ENCODE results near the gene SPATA33.

Gene SPATA33

GRCh38 chr16:89716493-89716892, 58.9 kb downstream of the SPATA33 start:
- Mint-ChIP-seq H3K27me3 (ENCODE audit: low read depth) (no peaks in the 10 kb centered on the region), H3K4me1 (ENCODE audit: low read depth) (peaks cover 14% of the 10 kb centered on the region), H3K4me3 (no peak overlapping the region), H3K9me3 (no peaks in the 10 kb centered on the region), H3K36me3 (ENCODE audit: low read depth) (peaks cover 1% of the 10 kb centered on the region), H3K27ac (no peak overlapping the region)

DNA sequence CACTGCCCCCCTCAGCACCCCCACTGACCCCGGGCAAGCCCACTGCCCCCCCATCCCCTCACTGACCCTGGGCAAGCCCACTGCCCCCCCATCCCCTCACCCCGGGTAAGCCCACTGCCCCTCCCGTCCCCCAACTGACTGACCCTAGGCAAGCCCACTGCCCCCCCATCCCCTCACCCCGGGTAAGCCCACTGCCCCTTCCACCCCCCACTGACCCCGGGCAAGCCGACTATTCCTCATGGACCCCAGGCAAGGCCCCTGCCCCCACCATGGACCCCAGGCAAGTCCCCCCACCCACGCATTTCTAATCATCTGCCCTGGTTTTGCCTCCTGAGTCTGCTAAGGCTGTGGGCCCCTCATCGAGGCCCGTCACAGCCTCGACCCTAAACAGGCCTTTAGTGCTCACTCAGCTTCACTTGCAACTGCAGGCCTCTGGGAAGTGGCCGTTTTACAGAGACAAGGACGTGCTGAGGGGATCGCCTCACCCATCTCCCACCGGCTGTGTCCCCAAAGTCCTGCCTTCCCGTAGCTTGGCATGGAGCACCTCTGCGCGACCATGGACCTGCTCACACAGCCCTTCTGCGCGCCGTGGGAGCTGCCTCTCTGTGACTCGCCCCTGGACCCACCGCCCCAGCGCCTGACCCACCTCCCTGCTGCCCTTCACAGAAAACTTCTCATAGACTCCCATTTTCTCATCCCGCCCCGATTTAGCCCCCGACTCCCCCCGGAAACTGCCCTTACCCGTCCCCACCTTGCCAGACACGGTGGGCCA, 59.5 kb downstream of the SPATA33 start:
- Mint-ChIP-seq H3K27ac (no peak overlapping the region), H3K27me3 (ENCODE audit: low read depth) (no peaks in the 10 kb centered on the region), H3K36me3 (ENCODE audit: low read depth) (peaks cover 1% of the 10 kb centered on the region), H3K4me3 (no peak overlapping the region), H3K4me1 (ENCODE audit: low read depth) (peaks cover 14% of the 10 kb centered on the region), H3K9me3 (no peaks in the 10 kb centered on the region)

DNA sequence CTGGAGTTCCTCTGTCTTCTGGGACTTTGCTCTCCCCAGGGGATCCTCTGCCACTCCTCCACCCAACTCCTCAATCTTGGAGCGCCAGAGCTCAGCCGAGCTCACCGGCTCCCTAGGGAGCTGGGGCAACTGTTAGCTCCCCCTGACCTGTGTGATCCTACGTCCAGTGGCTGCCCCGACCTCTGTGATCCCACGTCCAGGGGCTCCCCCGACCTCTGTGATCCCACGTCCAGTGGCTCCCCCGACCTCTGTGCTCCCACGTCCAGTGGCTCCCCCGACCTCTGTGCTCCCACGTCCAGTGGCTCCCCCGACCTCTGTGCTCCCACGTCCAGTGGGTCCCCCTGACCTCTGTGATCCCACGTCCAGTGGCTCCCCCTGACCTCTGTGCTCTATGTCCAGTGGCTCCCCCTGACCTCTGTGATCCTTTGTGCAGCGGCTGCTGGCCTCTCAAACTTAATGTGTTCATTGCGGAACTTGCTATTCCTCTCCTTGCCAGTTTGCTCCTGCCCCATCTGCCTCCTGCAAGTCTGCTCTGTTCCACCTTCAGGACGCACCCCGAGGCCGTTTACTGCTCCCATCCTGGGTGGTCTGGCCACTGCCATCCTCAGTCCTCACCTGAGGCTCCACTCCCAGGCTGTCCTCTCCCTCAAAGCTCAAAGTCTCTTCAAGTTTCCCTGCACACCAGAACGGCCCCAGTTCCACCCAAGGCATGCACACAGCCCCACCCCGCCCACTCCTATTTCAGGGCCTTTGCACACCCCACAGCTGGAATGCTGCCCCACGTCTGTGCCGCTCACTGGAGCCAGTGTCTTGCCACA, 60.3 kb downstream of the SPATA33 start:
- no peak overlapping the region for H3K4me3 Mint-ChIP-seq
- peaks cover 7% of the 10 kb centered on the region for H3K36me3 Mint-ChIP-seq (ENCODE audit: low read depth)
- no peaks in the 10 kb centered on the region for H3K9me3 Mint-ChIP-seq
- no peak overlapping the region for H3K27ac Mint-ChIP-seq
- no peaks in the 10 kb centered on the region for H3K27me3 Mint-ChIP-seq (ENCODE audit: low read depth)
- peaks cover 17% of the 10 kb centered on the region for H3K4me1 Mint-ChIP-seq (ENCODE audit: low read depth)

Data from T-helper 1 cell treated with Interleukin-12 subunit alpha and Interleukin-12 subunit beta and Interleukin-4 antibody, amounts not matched to agents 30 μg/mL and 1 μg/mL, for 36 hours (primary cell).